ENCODE data around the gene TCEAL1.

DNA sequence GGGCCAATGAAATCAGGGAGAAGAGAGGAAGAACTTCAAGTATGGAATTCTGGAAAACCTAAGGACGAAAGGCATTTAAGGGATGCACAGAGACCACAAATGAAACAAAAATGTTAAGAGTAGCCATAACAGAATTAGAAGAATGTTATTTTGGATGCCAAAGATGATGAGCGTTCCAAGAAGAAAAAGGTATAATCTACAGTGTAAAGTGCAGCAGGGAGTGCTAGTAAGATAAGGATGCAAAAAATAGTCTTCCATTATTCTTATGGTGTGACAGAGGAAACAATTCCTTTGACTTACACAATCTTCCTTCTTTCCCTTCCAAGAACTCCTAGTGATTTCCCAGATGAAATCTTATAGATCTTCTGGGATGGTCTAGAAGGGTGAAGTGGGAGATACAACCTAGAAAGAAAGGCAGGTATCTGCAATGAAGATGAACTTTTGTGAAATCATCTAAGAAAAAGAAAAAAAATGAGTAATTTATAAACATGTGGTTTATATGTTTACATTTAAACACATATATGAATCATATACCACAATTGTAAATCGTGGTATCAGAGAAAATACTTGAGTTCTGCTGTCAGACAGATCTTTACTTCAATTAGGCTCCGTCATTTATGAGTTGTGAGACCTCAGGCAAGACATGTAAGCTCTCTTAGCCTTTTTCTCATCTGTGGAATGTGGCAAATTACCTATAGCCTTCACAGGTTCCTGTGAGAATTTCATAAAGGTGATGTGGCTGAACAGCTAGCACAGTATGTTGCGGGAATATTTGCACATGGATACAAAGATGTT, 49.6 kb downstream of the TCEAL1 start:
- TF ChIP-seq GABPA (IDR thresholded peaks at IDR 0.05; ENCODE audit: low read depth) (no peak), POLR2AphosphoS5 (IDR thresholded peaks at IDR 0.05; ENCODE audit: low read depth) (no peak)
- TF ChIP-seq, protein P1, sequence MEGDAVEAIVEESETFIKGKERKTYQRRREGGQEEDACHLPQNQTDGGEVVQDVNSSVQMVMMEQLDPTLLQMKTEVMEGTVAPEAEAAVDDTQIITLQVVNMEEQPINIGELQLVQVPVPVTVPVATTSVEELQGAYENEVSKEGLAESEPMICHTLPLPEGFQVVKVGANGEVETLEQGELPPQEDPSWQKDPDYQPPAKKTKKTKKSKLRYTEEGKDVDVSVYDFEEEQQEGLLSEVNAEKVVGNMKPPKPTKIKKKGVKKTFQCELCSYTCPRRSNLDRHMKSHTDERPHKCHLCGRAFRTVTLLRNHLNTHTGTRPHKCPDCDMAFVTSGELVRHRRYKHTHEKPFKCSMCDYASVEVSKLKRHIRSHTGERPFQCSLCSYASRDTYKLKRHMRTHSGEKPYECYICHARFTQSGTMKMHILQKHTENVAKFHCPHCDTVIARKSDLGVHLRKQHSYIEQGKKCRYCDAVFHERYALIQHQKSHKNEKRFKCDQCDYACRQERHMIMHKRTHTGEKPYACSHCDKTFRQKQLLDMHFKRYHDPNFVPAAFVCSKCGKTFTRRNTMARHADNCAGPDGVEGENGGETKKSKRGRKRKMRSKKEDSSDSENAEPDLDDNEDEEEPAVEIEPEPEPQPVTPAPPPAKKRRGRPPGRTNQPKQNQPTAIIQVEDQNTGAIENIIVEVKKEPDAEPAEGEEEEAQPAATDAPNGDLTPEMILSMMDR (IDR thresholded peaks at IDR 0.05; ENCODE audit: insufficient read depth, low read length): no peak
- TF ChIP-seq, protein P2, sequence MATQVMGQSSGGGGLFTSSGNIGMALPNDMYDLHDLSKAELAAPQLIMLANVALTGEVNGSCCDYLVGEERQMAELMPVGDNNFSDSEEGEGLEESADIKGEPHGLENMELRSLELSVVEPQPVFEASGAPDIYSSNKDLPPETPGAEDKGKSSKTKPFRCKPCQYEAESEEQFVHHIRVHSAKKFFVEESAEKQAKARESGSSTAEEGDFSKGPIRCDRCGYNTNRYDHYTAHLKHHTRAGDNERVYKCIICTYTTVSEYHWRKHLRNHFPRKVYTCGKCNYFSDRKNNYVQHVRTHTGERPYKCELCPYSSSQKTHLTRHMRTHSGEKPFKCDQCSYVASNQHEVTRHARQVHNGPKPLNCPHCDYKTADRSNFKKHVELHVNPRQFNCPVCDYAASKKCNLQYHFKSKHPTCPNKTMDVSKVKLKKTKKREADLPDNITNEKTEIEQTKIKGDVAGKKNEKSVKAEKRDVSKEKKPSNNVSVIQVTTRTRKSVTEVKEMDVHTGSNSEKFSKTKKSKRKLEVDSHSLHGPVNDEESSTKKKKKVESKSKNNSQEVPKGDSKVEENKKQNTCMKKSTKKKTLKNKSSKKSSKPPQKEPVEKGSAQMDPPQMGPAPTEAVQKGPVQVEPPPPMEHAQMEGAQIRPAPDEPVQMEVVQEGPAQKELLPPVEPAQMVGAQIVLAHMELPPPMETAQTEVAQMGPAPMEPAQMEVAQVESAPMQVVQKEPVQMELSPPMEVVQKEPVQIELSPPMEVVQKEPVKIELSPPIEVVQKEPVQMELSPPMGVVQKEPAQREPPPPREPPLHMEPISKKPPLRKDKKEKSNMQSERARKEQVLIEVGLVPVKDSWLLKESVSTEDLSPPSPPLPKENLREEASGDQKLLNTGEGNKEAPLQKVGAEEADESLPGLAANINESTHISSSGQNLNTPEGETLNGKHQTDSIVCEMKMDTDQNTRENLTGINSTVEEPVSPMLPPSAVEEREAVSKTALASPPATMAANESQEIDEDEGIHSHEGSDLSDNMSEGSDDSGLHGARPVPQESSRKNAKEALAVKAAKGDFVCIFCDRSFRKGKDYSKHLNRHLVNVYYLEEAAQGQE (IDR thresholded peaks at IDR 0.05; ENCODE audit: insufficient replicate concordance, low read depth): no peak

Measured in HL-60 (cell line).